K562 (cell line): ENCODE measurements around the gene ITPRIPL2.

ENCODE experiments used
- DNMT1 ChIP-seq: fragments of 450-650 bp; IDR thresholded peaks from 2 replicates; pipeline ENCODE4 v1.6.1; 2016; ENCODE audit warnings: antibody characterized with exemption, mild to moderate bottlenecking
- HNRNPUL1 ChIP-seq: fragments of 200-400 bp; formaldehyde crosslinking; IDR thresholded peaks from 2 replicates; pipeline ENCODE4 v1.6.1; 2017; ENCODE audit warnings: low read length
- JUN ChIP-seq, 2 experiments: sonication (generic) in 1 of 2; formaldehyde crosslinking in 1 of 2; IDR thresholded peaks; 2 replicates each; pipeline versions ENCODE4 v1.6.1 to v1.8.0; 2012 to 2022; ENCODE audit warnings: borderline replicate concordance in 2 of 2, mild to moderate bottlenecking in 2 of 2, improper control_type of control experiment in 1 of 2, low read depth in 1 of 2, low read length in 1 of 2, missing genetic modification reagents in 1 of 2
- MED1 ChIP-seq: sonication (generic); formaldehyde crosslinking; IDR thresholded peaks from 2 replicates; pipeline ENCODE4 v1.8.1; 2023; ENCODE audit warnings: missing genetic modification reagents, borderline replicate concordance
- NR2F6 ChIP-seq: fragments of 450-650 bp; formaldehyde crosslinking; IDR thresholded peaks from 2 replicates; pipeline ENCODE4 v1.4.0; 2020; ENCODE audit warnings: mild to moderate bottlenecking
- RFX5 ChIP-seq: IDR thresholded peaks from 2 replicates; pipeline ENCODE4 v1.6.1; 2011; ENCODE audit warnings: low read depth, mild to moderate bottlenecking, improper control_type of control experiment, low read length
- ZBTB7A ChIP-seq: IDR thresholded peaks from 2 replicates; pipeline ENCODE4 v1.6.1; 2011; ENCODE audit warnings: low read depth, mild to moderate bottlenecking, low read length, moderate library complexity, borderline replicate concordance; ENCODE audit not compliant: control insufficient read depth
- ZFX ChIP-seq: sonication (generic); formaldehyde crosslinking; IDR thresholded peaks from 2 replicates; pipeline ENCODE4 v1.8.0; 2022; ENCODE audit warnings: mild to moderate bottlenecking, missing genetic modification reagents, moderate library complexity
- ZNF785 ChIP-seq: fragments of 250-450 bp; sonication (Bioruptor Pico); IDR thresholded peaks from 2 replicates; pipeline ENCODE4 v1.4.0; 2020; ENCODE audit warnings: mild to moderate bottlenecking
- TF ChIP-seq, protein P1 (sequence below): sonication (generic); formaldehyde crosslinking; IDR thresholded peaks from 2 replicates; pipeline ENCODE4 v1.8.1; 2022; ENCODE audit warnings: missing genetic modification reagents
- TF ChIP-seq, protein P2 (sequence below), 2 experiments: fragments of 450-650 bp in 1 of 2; sonication (generic) in 1 of 2; formaldehyde crosslinking in 1 of 2; IDR thresholded peaks in 1 of 2; conservative IDR thresholded peaks in 1 of 2; 2 replicates each; pipeline versions ENCODE4 v1.6.1 to v1.8.1; 2016 to 2023; ENCODE audit warnings: mild to moderate bottlenecking in 2 of 2, moderate library complexity in 2 of 2, inconsistent platforms in 1 of 2, missing genetic modification reagents in 1 of 2
- TF ChIP-seq, protein P3 (sequence below), 3 experiments: IDR thresholded peaks in 2 of 3; conservative IDR thresholded peaks in 1 of 3; 2 replicates each; pipeline ENCODE4 v1.5.1; 2011 to 2012; ENCODE audit warnings: low read length in 3 of 3, mild to moderate bottlenecking in 3 of 3, control low read depth in 2 of 3, improper control_type of control experiment in 1 of 3, inconsistent platforms in 1 of 3, low read depth in 1 of 3, mixed read lengths in 1 of 3, moderate library complexity in 1 of 3; ENCODE audit not compliant: insufficient read depth in 2 of 3

DNA sequence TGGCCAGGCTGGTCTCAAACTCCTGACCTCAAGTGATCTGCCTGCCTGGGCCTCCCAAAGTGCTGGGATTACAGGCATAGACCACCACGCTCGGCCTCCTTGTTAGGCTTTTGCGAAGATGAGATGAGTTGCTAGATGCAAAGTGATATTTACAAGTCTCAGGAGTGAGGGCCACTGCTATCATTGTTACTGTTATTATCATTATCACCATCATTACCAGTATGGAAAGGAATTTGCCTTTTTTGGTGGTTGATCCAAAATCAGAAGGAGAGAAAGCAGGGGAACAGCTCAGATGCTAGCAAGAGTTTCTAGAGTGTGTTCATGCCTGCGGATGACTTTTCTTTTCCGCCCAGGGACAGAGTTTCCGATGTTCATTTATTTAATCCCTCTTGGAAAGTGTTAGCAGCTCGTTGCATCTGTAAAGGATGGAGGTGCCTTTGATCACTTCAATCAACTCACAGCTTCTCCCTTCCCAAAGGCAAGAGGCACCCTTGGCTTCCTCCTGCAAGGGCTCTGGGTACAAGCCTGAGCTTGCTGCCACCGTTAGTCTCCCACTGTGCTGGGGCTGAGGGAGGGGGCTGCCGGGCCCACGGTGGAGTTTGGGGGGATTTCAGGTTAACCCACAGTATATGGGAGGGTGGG lies 21.6 kb downstream of the ITPRIPL2 start:
- TF ChIP-seq ZNF785 (CRISPR knock-in tag) (no peak), ZBTB7A (no peak), ZFX (CRISPR knock-in tag) (no peak), HNRNPUL1 (no peak), JUN (IDR thresholded peaks at IDR 0.05; ENCODE audit: borderline replicate concordance, low read depth, low read length) (no peak), JUN (CRISPR knock-in tag; IDR thresholded peaks at IDR 0.05; ENCODE audit: borderline replicate concordance) (no peak), NR2F6 (no peak), MED1 (CRISPR knock-in tag) (no peak), DNMT1 (no peak), RFX5 (no peak)
- TF ChIP-seq, protein P1, sequence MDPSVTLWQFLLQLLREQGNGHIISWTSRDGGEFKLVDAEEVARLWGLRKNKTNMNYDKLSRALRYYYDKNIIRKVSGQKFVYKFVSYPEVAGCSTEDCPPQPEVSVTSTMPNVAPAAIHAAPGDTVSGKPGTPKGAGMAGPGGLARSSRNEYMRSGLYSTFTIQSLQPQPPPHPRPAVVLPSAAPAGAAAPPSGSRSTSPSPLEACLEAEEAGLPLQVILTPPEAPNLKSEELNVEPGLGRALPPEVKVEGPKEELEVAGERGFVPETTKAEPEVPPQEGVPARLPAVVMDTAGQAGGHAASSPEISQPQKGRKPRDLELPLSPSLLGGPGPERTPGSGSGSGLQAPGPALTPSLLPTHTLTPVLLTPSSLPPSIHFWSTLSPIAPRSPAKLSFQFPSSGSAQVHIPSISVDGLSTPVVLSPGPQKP (CRISPR knock-in tag), result no peak
- TF ChIP-seq, protein P2, sequence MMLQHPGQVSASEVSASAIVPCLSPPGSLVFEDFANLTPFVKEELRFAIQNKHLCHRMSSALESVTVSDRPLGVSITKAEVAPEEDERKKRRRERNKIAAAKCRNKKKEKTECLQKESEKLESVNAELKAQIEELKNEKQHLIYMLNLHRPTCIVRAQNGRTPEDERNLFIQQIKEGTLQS (IDR thresholded peaks at IDR 0.05), result no peak
- TF ChIP-seq, protein P2 (CRISPR knock-in tag; conservative IDR thresholded peaks at IDR 0.05), result no peak
- TF ChIP-seq, protein P3, sequence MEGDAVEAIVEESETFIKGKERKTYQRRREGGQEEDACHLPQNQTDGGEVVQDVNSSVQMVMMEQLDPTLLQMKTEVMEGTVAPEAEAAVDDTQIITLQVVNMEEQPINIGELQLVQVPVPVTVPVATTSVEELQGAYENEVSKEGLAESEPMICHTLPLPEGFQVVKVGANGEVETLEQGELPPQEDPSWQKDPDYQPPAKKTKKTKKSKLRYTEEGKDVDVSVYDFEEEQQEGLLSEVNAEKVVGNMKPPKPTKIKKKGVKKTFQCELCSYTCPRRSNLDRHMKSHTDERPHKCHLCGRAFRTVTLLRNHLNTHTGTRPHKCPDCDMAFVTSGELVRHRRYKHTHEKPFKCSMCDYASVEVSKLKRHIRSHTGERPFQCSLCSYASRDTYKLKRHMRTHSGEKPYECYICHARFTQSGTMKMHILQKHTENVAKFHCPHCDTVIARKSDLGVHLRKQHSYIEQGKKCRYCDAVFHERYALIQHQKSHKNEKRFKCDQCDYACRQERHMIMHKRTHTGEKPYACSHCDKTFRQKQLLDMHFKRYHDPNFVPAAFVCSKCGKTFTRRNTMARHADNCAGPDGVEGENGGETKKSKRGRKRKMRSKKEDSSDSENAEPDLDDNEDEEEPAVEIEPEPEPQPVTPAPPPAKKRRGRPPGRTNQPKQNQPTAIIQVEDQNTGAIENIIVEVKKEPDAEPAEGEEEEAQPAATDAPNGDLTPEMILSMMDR (IDR thresholded peaks at IDR 0.05 in 2 of 3, conservative IDR thresholded peaks at IDR 0.05 in 1 of 3; ENCODE audit: insufficient read depth in 2 of 3, low read depth in 1 of 3, low read length in 3 of 3), result no peak
